ENCODE measurements around the gene ZNF566. TPM values are rescaled to one million over a fixed set of nuclear protein-coding genes. Genes with fewer than 3 reads are reported as not detected.

ZNF566 gene
- total and polyA plus RNA-seq, 12 donors = 2.6 to 15.0 (median 10.9) TPM

DNA sequence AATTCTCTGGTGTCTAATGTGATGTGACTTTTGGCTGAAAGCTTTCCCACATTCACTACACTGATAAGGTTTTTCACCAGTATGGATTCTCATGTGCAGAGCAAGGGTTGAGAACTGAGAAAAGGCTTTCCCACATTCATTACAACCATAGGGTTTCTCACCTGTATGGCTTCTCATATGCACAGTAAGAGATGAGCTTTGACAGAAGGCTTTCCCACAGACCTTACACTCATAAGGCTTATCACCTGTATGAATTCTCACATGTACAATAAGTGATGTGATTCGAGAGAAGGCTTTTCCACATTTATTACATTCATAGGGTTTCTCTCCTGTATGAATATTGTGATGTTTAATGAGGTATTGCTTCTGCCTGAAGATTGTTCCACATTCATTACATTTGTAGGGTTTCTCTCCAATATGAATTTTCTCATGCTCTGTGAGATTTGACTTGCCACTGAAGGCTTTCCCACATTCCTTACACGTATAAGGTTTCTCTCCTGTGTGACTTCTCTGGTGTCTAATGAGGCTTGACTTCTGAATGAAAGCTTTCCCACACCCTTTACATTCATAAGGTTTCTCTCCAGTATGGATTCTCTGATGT lies 24.8 kb upstream of the ZNF566 start:
- no peak for DNase-seq
- Histone ChIP-seq H3K4me1 (no peaks in the 10 kb centered on the region), H3K4me3 (no peak overlapping the region), H3K27ac (no peak overlapping the region), H3K36me3 (peaks cover 0 to 94% (median 64%) of the 10 kb centered on the region in 9 donors), H3K9me3 (peaks cover 9 to 100% (median 100%) of the 10 kb centered on the region in 11 donors), H3K27me3 (no peaks in the 10 kb centered on the region)
- 98 to 99% methylated on average over 2 of the region's 2 CpGs for WGBS, 2 donors
- intact Hi-C loops (cut with DNase I) = no loop called here
- no peak for ATAC-seq
- TF ChIP-seq, protein P1, sequence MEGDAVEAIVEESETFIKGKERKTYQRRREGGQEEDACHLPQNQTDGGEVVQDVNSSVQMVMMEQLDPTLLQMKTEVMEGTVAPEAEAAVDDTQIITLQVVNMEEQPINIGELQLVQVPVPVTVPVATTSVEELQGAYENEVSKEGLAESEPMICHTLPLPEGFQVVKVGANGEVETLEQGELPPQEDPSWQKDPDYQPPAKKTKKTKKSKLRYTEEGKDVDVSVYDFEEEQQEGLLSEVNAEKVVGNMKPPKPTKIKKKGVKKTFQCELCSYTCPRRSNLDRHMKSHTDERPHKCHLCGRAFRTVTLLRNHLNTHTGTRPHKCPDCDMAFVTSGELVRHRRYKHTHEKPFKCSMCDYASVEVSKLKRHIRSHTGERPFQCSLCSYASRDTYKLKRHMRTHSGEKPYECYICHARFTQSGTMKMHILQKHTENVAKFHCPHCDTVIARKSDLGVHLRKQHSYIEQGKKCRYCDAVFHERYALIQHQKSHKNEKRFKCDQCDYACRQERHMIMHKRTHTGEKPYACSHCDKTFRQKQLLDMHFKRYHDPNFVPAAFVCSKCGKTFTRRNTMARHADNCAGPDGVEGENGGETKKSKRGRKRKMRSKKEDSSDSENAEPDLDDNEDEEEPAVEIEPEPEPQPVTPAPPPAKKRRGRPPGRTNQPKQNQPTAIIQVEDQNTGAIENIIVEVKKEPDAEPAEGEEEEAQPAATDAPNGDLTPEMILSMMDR (IDR thresholded peaks at IDR 0.05) = no peak

DNA sequence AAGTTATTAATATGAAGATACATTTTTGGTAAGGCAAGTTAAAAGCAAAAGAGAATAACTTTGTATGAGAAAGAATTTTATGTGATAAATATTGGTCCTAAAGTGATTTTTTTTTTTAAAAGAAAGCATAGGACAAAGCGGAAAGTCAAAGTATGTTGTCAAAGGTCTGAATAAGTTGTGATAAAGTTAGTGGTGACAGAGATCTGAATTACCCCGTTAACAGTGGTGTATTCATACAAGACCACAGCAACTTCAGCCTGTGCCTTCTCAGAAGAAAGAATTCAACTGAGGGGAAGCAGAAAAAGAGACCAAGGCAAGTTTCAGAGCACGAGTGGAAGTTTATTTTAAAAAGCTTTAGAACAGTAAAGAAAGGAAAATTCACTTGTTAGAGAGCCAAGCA lies 19.0 kb upstream of the ZNF566 start:
- 92 to 93% methylated on average over 3 of the region's 3 CpGs for WGBS, 2 donors
- DNase-seq = no peak

DNA sequence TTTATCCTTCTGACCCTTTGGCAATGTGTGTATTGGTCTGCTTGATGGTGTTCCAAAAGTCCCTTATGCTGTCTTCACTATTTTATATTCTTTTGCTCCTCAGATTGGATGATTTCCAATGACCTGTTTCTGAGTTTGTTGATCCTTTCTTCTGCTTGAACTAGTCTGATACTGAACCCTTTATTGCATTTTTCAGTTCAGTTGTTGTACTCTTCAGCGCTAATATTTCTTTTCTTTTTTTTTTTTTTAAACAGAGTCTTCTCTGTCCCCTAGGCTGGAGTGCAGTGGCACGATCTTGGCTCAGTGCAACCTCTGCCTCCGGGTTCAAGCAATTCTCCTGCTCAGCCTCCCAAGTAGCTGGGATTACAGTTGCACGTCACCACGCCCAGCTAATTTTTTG lies 12.6 kb upstream of the ZNF566 start:
- WGBS, 2 donors = 87 to 89% methylated on average over 5 of the region's 5 CpGs
- Histone ChIP-seq H3K4me1 (no peaks in the 10 kb centered on the region), H3K9me3 (peaks cover 0 to 99% (median 37%) of the 10 kb centered on the region in 11 donors), H3K27ac (no peak overlapping the region), H3K4me3 (no peak overlapping the region), H3K27me3 (no peaks in the 10 kb centered on the region), H3K36me3 (no peaks in the 10 kb centered on the region)
- no peak for ATAC-seq
- no peak for DNase-seq
- intact Hi-C loops (cut with DNase I) = no loop called here
- TF ChIP-seq, protein P1 (IDR thresholded peaks at IDR 0.05) = no peak

More for the DNA sequence above, 19.0 kb upstream of the ZNF566 start:
- H3K4me3 ChIP-seq = no peak overlapping the region
- intact Hi-C loops (cut with DNase I) = no loop called here
- H3K4me1 ChIP-seq = no peaks in the 10 kb centered on the region
- no peak for ATAC-seq
- TF ChIP-seq, protein P1 (IDR thresholded peaks at IDR 0.05) = no peak
- no peaks in the 10 kb centered on the region for H3K27me3 ChIP-seq
- peaks cover 3 to 100% (median 76%) of the 10 kb centered on the region in 11 donors for H3K9me3 ChIP-seq
- peaks cover 0 to 36% (median 8%) of the 10 kb centered on the region in 9 donors for H3K36me3 ChIP-seq
- no peak overlapping the region for H3K27ac ChIP-seq

GRCh38 chr19:36497001-36497400 lies 7.6 kb upstream of the ZNF566 start:
- ATAC-seq (no peak), DNase-seq (no peak)
- peaks cover 0 to 78% (median 16%) of the 10 kb centered on the region in 11 donors for H3K9me3 ChIP-seq
- intact Hi-C loops (cut with DNase I) = no loop called here
- WGBS, 2 donors = 88 to 90% methylated on average over 17 of the region's 17 CpGs
- TF ChIP-seq, protein P1 (IDR thresholded peaks at IDR 0.05) = no peak
- H3K27me3 ChIP-seq = no peaks in the 10 kb centered on the region
- H3K4me3 ChIP-seq = no peak overlapping the region
- H3K4me1 ChIP-seq = no peaks in the 10 kb centered on the region
- H3K27ac ChIP-seq = no peak overlapping the region
- H3K36me3 ChIP-seq = no peaks in the 10 kb centered on the region
